Suprapubic skin (tissue), 3 donors: ENCODE data around the gene EYS.

ENCODE experiments used
- CTCF ChIP-seq, 2 donors: fragments of 200-600 bp in 1 of 2; fragments of 450-650 bp in 1 of 2; sonication (generic) in 1 of 2; IDR thresholded peaks; one replicate each; pipeline ENCODE4 v1.5.1; 2016 to 2019; ENCODE audit warnings: antibody characterized with exemption in 2 of 2, mild to moderate bottlenecking in 1 of 2, moderate library complexity in 1 of 2
- POLR2A ChIP-seq, 2 donors: fragments of 450-650 bp; IDR thresholded peaks; one replicate each; pipeline ENCODE4 v1.6.1; 2017; ENCODE audit warnings: antibody characterized with exemption in 2 of 2, mild to moderate bottlenecking in 2 of 2, moderate library complexity in 2 of 2

- TF ChIP-seq POLR2A (IDR thresholded peaks at IDR 0.05) (no peak), CTCF (IDR thresholded peaks at IDR 0.05) (no peak)
Observed at GRCh38 chr6:64257586-64257985, 1449.4 kb downstream of the EYS start.
